ENCODE measurements around the gene ZBTB47.

DNA sequence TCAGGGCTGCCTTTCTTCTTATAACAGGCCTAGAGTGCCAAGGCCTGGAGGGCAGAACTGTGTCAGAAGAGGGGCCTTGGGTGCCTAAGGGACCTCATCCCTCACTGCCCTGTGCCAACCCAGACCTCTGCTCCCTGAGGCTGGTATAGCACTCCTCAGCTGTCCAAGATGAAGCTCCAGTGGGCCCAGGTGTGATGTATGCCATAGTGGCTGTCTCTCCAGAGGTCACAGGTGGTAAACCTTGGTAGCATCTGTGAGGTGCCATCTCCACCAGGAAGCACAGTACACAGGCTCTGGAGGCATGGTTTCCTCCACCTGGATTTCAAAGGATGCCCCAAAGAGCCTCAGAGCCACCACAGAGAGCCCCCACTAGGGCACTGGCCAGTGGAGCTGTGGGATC is 19.6 kb downstream of the ZBTB47 start:
- TF ChIP-seq, protein P1, sequence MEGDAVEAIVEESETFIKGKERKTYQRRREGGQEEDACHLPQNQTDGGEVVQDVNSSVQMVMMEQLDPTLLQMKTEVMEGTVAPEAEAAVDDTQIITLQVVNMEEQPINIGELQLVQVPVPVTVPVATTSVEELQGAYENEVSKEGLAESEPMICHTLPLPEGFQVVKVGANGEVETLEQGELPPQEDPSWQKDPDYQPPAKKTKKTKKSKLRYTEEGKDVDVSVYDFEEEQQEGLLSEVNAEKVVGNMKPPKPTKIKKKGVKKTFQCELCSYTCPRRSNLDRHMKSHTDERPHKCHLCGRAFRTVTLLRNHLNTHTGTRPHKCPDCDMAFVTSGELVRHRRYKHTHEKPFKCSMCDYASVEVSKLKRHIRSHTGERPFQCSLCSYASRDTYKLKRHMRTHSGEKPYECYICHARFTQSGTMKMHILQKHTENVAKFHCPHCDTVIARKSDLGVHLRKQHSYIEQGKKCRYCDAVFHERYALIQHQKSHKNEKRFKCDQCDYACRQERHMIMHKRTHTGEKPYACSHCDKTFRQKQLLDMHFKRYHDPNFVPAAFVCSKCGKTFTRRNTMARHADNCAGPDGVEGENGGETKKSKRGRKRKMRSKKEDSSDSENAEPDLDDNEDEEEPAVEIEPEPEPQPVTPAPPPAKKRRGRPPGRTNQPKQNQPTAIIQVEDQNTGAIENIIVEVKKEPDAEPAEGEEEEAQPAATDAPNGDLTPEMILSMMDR (conservative IDR thresholded peaks at IDR 0.05) = no peak
- TF ChIP-seq EZH2 (IDR thresholded peaks at IDR 0.05; ENCODE audit: low read depth) = no peak
